K562 (cell line): Measurements from ENCODE around the gene LMAN2.

ENCODE experiments used
- CREM ChIP-seq: IDR thresholded peaks from 2 replicates; pipeline ENCODE4 v1.6.1; 2014; ENCODE audit warnings: antibody characterized with exemption, low read depth
- ELK1 ChIP-seq: sonication (generic); formaldehyde crosslinking; IDR thresholded peaks from 2 replicates; pipeline ENCODE4 v1.8.1; 2022; ENCODE audit warnings: missing genetic modification reagents
- ETV6 ChIP-seq, 3 experiments: fragments of 150-350 bp in 1 of 3; sonication (generic) in 1 of 3; formaldehyde crosslinking in 1 of 3; IDR thresholded peaks; 2 replicates each; pipeline versions ENCODE4 v1.6.1 to v1.8.0; 2014 to 2022; ENCODE audit warnings: borderline replicate concordance in 2 of 3, low read depth in 2 of 3, antibody characterized with exemption in 1 of 3, low read length in 1 of 3, mild to moderate bottlenecking in 1 of 3, missing genetic modification reagents in 1 of 3
- FOXM1 ChIP-seq, 2 experiments: fragments of 450-650 bp in 1 of 2; sonication (generic) in 1 of 2; formaldehyde crosslinking in 1 of 2; IDR thresholded peaks; 2 replicates each; pipeline versions ENCODE4 v1.6.1 to v1.9.0; 2017 to 2022; ENCODE audit warnings: low read depth in 2 of 2, mild to moderate bottlenecking in 2 of 2, missing genetic modification reagents in 1 of 2, moderate library complexity in 1 of 2
- LEF1 ChIP-seq: fragments of 450-650 bp; IDR thresholded peaks from 2 replicates; pipeline ENCODE4 v1.6.1; 2016; ENCODE audit warnings: mild to moderate bottlenecking
- POLR2A ChIP-seq: fragments of 450-650 bp; conservative IDR thresholded peaks from 2 replicates; pipeline ENCODE4 v1.6.1; 2016
- POU5F1 ChIP-seq: fragments of 150-350 bp; IDR thresholded peaks from 2 replicates; pipeline ENCODE4 v1.6.1; 2014; ENCODE audit warnings: borderline replicate concordance, low read length, low read depth, mild to moderate bottlenecking; ENCODE audit not compliant: partially characterized antibody
- SIX5 ChIP-seq, 2 experiments: IDR thresholded peaks; 2 replicates each; pipeline ENCODE4 v1.6.1; 2011; ENCODE audit warnings: low read length in 2 of 2, borderline replicate concordance in 1 of 2, low read depth in 1 of 2, mild to moderate bottlenecking in 1 of 2, moderate library complexity in 1 of 2; ENCODE audit not compliant: insufficient read depth in 1 of 2
- XRCC3 ChIP-seq: fragments of 450-650 bp; IDR thresholded peaks from 2 replicates; pipeline ENCODE4 v1.6.1; 2017; ENCODE audit warnings: mild to moderate bottlenecking, moderate library complexity
- ZFP30 ChIP-seq: fragments of 250-450 bp; sonication (Bioruptor Pico); IDR thresholded peaks from 2 replicates; pipeline ENCODE4 v1.8.0; 2022; ENCODE audit warnings: moderate library complexity, mild to moderate bottlenecking, inconsistent platforms, borderline replicate concordance
- ZZZ3 ChIP-seq: fragments of 450-650 bp; IDR thresholded peaks from 2 replicates; pipeline ENCODE4 v1.6.1; 2016; ENCODE audit warnings: antibody characterized with exemption, mild to moderate bottlenecking, moderate library complexity
- TF ChIP-seq, protein P1 (sequence below), 3 experiments: IDR thresholded peaks in 2 of 3; conservative IDR thresholded peaks in 1 of 3; 2 replicates each; pipeline ENCODE4 v1.5.1; 2011 to 2012; ENCODE audit warnings: low read length in 3 of 3, mild to moderate bottlenecking in 3 of 3, control low read depth in 2 of 3, improper control_type of control experiment in 1 of 3, inconsistent platforms in 1 of 3, low read depth in 1 of 3, mixed read lengths in 1 of 3, moderate library complexity in 1 of 3; ENCODE audit not compliant: insufficient read depth in 2 of 3
- TF ChIP-seq, protein P2 (sequence below): fragments of 450-650 bp; IDR thresholded peaks from 2 replicates; pipeline ENCODE4 v1.6.1; 2016; ENCODE audit warnings: mild to moderate bottlenecking, moderate library complexity
- TF ChIP-seq, protein P3 (sequence below): fragments of 250-450 bp; sonication (Bioruptor Pico); IDR thresholded peaks from 2 replicates; pipeline ENCODE4 v1.8.0; 2022; ENCODE audit warnings: moderate library complexity, mild to moderate bottlenecking, inconsistent platforms

DNA sequence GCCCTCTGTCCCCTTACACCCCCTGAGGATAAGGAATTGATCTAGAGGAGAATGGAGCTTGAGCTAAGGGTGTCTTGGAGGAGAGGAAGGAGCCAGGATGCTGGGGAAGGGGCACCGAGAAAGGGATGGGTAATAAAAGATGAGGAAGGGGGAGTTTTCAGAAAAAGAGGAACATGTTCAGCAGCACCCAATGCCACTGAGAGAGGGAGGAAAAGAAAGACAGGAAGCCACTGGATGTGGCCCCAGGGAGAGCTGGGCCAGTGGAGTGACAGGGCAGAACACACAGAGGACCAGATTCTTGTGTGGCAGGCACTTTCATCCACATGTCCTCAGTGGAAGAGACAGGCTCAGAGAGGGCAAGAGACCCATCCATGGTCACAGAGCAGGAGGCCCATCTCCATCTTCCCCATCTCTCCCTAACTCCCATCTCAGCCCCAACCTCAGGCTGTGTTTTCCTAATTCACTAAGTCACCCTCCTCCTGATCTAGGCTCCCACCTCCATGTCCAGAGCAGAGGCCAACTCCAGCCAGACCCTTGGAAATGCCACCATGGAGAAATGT, 41.8 kb upstream of the LMAN2 start:
- TF ChIP-seq FOXM1 (IDR thresholded peaks at IDR 0.05; ENCODE audit: low read depth) (no peak), FOXM1 (CRISPR knock-in tag; IDR thresholded peaks at IDR 0.05; ENCODE audit: low read depth) (no peak), ZZZ3 (no peak), ETV6 (IDR thresholded peaks at IDR 0.05; ENCODE audit: borderline replicate concordance in 1 of 2, low read depth in 2 of 2, low read length in 1 of 2) (no peak), ETV6 (CRISPR knock-in tag; IDR thresholded peaks at IDR 0.05; ENCODE audit: borderline replicate concordance) (no peak), SIX5 (IDR thresholded peaks at IDR 0.05; ENCODE audit: borderline replicate concordance in 1 of 2, insufficient read depth in 1 of 2, low read depth in 1 of 2, low read length in 2 of 2) (no peak), POU5F1 (no peak), ZFP30 (CRISPR knock-in tag) (no peak), ELK1 (no peak), POLR2A (no peak), CREM (no peak), LEF1 (no peak), XRCC3 (no peak)
- TF ChIP-seq, protein P1, sequence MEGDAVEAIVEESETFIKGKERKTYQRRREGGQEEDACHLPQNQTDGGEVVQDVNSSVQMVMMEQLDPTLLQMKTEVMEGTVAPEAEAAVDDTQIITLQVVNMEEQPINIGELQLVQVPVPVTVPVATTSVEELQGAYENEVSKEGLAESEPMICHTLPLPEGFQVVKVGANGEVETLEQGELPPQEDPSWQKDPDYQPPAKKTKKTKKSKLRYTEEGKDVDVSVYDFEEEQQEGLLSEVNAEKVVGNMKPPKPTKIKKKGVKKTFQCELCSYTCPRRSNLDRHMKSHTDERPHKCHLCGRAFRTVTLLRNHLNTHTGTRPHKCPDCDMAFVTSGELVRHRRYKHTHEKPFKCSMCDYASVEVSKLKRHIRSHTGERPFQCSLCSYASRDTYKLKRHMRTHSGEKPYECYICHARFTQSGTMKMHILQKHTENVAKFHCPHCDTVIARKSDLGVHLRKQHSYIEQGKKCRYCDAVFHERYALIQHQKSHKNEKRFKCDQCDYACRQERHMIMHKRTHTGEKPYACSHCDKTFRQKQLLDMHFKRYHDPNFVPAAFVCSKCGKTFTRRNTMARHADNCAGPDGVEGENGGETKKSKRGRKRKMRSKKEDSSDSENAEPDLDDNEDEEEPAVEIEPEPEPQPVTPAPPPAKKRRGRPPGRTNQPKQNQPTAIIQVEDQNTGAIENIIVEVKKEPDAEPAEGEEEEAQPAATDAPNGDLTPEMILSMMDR (IDR thresholded peaks at IDR 0.05 in 2 of 3, conservative IDR thresholded peaks at IDR 0.05 in 1 of 3; ENCODE audit: insufficient read depth in 2 of 3, low read depth in 1 of 3, low read length in 3 of 3): no peak
- TF ChIP-seq, protein P2, sequence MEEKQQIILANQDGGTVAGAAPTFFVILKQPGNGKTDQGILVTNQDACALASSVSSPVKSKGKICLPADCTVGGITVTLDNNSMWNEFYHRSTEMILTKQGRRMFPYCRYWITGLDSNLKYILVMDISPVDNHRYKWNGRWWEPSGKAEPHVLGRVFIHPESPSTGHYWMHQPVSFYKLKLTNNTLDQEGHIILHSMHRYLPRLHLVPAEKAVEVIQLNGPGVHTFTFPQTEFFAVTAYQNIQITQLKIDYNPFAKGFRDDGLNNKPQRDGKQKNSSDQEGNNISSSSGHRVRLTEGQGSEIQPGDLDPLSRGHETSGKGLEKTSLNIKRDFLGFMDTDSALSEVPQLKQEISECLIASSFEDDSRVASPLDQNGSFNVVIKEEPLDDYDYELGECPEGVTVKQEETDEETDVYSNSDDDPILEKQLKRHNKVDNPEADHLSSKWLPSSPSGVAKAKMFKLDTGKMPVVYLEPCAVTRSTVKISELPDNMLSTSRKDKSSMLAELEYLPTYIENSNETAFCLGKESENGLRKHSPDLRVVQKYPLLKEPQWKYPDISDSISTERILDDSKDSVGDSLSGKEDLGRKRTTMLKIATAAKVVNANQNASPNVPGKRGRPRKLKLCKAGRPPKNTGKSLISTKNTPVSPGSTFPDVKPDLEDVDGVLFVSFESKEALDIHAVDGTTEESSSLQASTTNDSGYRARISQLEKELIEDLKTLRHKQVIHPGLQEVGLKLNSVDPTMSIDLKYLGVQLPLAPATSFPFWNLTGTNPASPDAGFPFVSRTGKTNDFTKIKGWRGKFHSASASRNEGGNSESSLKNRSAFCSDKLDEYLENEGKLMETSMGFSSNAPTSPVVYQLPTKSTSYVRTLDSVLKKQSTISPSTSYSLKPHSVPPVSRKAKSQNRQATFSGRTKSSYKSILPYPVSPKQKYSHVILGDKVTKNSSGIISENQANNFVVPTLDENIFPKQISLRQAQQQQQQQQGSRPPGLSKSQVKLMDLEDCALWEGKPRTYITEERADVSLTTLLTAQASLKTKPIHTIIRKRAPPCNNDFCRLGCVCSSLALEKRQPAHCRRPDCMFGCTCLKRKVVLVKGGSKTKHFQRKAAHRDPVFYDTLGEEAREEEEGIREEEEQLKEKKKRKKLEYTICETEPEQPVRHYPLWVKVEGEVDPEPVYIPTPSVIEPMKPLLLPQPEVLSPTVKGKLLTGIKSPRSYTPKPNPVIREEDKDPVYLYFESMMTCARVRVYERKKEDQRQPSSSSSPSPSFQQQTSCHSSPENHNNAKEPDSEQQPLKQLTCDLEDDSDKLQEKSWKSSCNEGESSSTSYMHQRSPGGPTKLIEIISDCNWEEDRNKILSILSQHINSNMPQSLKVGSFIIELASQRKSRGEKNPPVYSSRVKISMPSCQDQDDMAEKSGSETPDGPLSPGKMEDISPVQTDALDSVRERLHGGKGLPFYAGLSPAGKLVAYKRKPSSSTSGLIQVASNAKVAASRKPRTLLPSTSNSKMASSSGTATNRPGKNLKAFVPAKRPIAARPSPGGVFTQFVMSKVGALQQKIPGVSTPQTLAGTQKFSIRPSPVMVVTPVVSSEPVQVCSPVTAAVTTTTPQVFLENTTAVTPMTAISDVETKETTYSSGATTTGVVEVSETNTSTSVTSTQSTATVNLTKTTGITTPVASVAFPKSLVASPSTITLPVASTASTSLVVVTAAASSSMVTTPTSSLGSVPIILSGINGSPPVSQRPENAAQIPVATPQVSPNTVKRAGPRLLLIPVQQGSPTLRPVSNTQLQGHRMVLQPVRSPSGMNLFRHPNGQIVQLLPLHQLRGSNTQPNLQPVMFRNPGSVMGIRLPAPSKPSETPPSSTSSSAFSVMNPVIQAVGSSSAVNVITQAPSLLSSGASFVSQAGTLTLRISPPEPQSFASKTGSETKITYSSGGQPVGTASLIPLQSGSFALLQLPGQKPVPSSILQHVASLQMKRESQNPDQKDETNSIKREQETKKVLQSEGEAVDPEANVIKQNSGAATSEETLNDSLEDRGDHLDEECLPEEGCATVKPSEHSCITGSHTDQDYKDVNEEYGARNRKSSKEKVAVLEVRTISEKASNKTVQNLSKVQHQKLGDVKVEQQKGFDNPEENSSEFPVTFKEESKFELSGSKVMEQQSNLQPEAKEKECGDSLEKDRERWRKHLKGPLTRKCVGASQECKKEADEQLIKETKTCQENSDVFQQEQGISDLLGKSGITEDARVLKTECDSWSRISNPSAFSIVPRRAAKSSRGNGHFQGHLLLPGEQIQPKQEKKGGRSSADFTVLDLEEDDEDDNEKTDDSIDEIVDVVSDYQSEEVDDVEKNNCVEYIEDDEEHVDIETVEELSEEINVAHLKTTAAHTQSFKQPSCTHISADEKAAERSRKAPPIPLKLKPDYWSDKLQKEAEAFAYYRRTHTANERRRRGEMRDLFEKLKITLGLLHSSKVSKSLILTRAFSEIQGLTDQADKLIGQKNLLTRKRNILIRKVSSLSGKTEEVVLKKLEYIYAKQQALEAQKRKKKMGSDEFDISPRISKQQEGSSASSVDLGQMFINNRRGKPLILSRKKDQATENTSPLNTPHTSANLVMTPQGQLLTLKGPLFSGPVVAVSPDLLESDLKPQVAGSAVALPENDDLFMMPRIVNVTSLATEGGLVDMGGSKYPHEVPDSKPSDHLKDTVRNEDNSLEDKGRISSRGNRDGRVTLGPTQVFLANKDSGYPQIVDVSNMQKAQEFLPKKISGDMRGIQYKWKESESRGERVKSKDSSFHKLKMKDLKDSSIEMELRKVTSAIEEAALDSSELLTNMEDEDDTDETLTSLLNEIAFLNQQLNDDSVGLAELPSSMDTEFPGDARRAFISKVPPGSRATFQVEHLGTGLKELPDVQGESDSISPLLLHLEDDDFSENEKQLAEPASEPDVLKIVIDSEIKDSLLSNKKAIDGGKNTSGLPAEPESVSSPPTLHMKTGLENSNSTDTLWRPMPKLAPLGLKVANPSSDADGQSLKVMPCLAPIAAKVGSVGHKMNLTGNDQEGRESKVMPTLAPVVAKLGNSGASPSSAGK: no peak
- TF ChIP-seq, protein P3, sequence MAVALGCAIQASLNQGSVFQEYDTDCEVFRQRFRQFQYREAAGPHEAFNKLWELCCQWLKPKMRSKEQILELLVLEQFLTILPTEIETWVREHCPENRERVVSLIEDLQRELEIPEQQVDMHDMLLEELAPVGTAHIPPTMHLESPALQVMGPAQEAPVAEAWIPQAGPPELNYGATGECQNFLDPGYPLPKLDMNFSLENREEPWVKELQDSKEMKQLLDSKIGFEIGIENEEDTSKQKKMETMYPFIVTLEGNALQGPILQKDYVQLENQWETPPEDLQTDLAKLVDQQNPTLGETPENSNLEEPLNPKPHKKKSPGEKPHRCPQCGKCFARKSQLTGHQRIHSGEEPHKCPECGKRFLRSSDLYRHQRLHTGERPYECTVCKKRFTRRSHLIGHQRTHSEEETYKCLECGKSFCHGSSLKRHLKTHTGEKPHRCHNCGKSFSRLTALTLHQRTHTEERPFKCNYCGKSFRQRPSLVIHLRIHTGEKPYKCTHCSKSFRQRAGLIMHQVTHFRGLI: no peak
